Upper lobe of left lung (tissue), 4 donors: ENCODE measurements around the gene UBE2N.

ENCODE experiments used
- EP300 ChIP-seq, 4 donors: sonication (generic); formaldehyde crosslinking; IDR thresholded peaks; one replicate each; pipeline ENCODE4 v1.5.1; 2017; ENCODE audit warnings: antibody characterized with exemption in 4 of 4, control low read depth in 2 of 4
- TF ChIP-seq, protein P1 (sequence below), 6 experiments: fragments of 450-650 bp in 4 of 6; fragments of 200-600 bp in 2 of 6; sonication (generic) in 2 of 6; IDR thresholded peaks; one replicate each; pipeline ENCODE4 v1.5.1; 2016 to 2019; ENCODE audit warnings: antibody characterized with exemption in 6 of 6

DNA sequence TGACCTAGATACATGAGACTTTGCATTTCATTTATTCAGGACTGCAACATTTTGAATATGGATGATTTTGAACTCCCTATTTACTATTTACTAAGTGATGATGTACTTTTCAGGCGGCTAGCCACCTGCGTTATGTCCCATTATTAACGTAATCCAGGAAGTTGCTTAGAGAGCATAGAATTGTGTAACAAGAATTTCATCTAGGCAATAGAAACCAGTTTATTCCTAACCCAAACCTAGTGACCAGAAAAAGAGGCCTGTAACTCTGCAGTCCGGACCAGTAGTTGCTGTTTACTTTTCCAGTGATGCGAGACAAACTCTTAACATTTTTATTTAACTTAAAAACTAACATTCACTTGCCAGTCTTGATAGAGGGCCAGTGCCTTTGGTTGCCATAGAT lies 51.7 kb downstream of the UBE2N start:
- TF ChIP-seq, protein P1, sequence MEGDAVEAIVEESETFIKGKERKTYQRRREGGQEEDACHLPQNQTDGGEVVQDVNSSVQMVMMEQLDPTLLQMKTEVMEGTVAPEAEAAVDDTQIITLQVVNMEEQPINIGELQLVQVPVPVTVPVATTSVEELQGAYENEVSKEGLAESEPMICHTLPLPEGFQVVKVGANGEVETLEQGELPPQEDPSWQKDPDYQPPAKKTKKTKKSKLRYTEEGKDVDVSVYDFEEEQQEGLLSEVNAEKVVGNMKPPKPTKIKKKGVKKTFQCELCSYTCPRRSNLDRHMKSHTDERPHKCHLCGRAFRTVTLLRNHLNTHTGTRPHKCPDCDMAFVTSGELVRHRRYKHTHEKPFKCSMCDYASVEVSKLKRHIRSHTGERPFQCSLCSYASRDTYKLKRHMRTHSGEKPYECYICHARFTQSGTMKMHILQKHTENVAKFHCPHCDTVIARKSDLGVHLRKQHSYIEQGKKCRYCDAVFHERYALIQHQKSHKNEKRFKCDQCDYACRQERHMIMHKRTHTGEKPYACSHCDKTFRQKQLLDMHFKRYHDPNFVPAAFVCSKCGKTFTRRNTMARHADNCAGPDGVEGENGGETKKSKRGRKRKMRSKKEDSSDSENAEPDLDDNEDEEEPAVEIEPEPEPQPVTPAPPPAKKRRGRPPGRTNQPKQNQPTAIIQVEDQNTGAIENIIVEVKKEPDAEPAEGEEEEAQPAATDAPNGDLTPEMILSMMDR (IDR thresholded peaks at IDR 0.05): no peak
- no peak for TF ChIP-seq EP300 (IDR thresholded peaks at IDR 0.05)
